ENCODE results near the gene GRPR. TPM values are rescaled to one million over a fixed set of nuclear protein-coding genes. Genes with fewer than 3 reads are reported as not detected.
"Not testable (repeated sequence)": the region's sequence is repeated elsewhere in the genome, so short reads cannot be mapped to it uniquely, and the experiment has no call there.

GRPR gene
- total RNA-seq, 1 experiment from 2014 or later, result 0.45 TPM

DNA sequence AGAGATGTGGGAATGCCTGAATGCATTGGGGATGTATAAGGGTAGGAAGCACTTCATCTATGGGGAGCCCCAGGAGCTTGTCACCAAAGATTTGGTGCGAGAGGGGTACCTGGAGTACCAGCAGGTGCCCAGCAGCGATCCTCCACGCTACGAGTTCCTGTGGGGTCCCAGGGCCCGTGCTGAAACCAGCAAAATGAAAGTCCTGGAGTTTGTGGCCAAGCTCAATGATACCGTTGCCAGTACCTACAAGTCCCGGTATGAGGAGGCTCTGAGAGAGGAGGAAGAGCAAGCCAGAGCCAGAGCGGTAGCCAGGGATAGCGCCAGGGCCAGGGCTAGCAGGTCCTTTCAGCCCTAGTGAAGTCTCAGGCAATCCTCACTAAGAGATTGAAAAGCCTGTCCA lies 47.7 kb downstream of the GRPR start:
- Histone ChIP-seq H3K4me3 (ENCODE audit: low read length) (no peak overlapping the region), H3K27ac (ENCODE audit: low read length) (no peak overlapping the region), H3K36me3 (ENCODE audit: insufficient read depth, low read length) (no peaks in the 10 kb centered on the region), H3K9me3 (ENCODE audit: low read length) (no peaks in the 10 kb centered on the region), H3K4me1 (ENCODE audit: low read length) (no peaks in the 10 kb centered on the region), H3K9me2 (replicated peaks; ENCODE audit: insufficient read depth, low read length) (no peaks in the 10 kb centered on the region), H4K20me1 (ENCODE audit: insufficient read depth, low read depth, low read length) (no peaks in the 10 kb centered on the region), H3K79me2 (ENCODE audit: low read length) (no peaks in the 10 kb centered on the region), H2AFZ (ENCODE audit: low read length) (no peak overlapping the region), H3K27me3 (ENCODE audit: low read length) (no peaks in the 10 kb centered on the region), H3K9ac (ENCODE audit: low read length) (no peak overlapping the region), H3K4me2 (ENCODE audit: low read depth, low read length, poor library complexity, severe bottlenecking) (no peak overlapping the region)
- DNase-seq, result no peak

DNA sequence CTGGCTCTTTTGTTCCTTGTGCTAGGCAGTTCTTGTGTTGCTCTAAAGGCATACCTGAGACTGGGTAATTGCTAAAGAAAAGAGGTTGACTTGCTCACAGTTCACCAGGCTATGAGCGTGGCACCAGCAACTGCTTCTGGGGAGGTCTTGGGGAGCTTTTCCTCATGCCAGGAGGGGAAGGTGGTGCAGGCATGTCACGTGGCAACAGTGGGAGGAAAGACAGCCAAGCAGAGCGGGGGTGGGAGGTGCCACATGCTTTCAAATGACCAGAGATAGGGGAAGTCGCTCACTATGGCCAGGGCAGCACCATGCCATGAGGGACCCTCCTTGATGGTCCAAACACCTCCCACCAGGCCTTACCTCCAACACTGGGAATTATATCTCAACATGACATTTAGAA lies 48.6 kb downstream of the GRPR start:
- Histone ChIP-seq H3K9me2 (replicated peaks; ENCODE audit: insufficient read depth, low read length) (no peaks in the 10 kb centered on the region), H3K9me3 (ENCODE audit: low read length) (no peaks in the 10 kb centered on the region), H3K27me3 (ENCODE audit: low read length) (no peaks in the 10 kb centered on the region), H3K4me2 (ENCODE audit: low read depth, low read length, poor library complexity, severe bottlenecking) (no peak overlapping the region), H4K20me1 (ENCODE audit: insufficient read depth, low read depth, low read length) (no peaks in the 10 kb centered on the region), H3K4me1 (ENCODE audit: low read length) (no peaks in the 10 kb centered on the region), H2AFZ (ENCODE audit: low read length) (no peak overlapping the region), H3K79me2 (ENCODE audit: low read length) (no peaks in the 10 kb centered on the region), H3K9ac (ENCODE audit: low read length) (no peak overlapping the region), H3K27ac (ENCODE audit: low read length) (no peak overlapping the region), H3K36me3 (ENCODE audit: insufficient read depth, low read length) (no peaks in the 10 kb centered on the region), H3K4me3 (ENCODE audit: low read length) (no peak overlapping the region)
- DNase-seq, result no peak

DNA sequence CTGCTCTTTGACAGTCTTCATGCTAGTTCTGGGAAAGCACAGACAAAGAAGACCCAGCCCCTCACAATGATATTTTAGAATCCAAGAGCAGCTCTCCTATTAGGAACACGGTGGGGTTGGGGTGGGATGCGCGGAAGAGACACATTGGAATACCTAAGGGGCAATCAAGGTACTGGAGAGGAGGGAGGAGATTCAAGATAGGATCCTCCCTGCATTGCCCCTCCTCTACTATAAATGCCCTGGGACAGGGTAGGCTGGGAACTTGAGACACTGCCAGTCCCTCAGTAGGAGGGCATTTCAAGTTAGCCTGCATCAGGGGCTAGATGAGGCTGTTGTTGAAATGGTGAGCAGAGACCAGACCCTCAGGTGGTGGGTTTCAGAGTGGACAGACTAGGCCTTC lies 49.0 kb downstream of the GRPR start:
- Histone ChIP-seq H3K4me2 (ENCODE audit: low read depth, low read length, poor library complexity, severe bottlenecking) (no peak overlapping the region), H3K27ac (ENCODE audit: low read length) (no peak overlapping the region), H3K9me3 (ENCODE audit: low read length) (no peaks in the 10 kb centered on the region), H3K9ac (ENCODE audit: low read length) (no peak overlapping the region), H3K4me1 (ENCODE audit: low read length) (0 out of 2 replicates have a peak, but pooled peaks cover 2% of the 10 kb centered on the region), H3K4me3 (ENCODE audit: low read length) (no peak overlapping the region), H2AFZ (ENCODE audit: low read length) (no peak overlapping the region), H3K27me3 (ENCODE audit: low read length) (no peaks in the 10 kb centered on the region), H4K20me1 (ENCODE audit: insufficient read depth, low read depth, low read length) (no peaks in the 10 kb centered on the region), H3K9me2 (replicated peaks; ENCODE audit: insufficient read depth, low read length) (no peaks in the 10 kb centered on the region), H3K36me3 (ENCODE audit: insufficient read depth, low read length) (no peaks in the 10 kb centered on the region), H3K79me2 (ENCODE audit: low read length) (no peaks in the 10 kb centered on the region)
- DNase-seq, result no peak

DNA sequence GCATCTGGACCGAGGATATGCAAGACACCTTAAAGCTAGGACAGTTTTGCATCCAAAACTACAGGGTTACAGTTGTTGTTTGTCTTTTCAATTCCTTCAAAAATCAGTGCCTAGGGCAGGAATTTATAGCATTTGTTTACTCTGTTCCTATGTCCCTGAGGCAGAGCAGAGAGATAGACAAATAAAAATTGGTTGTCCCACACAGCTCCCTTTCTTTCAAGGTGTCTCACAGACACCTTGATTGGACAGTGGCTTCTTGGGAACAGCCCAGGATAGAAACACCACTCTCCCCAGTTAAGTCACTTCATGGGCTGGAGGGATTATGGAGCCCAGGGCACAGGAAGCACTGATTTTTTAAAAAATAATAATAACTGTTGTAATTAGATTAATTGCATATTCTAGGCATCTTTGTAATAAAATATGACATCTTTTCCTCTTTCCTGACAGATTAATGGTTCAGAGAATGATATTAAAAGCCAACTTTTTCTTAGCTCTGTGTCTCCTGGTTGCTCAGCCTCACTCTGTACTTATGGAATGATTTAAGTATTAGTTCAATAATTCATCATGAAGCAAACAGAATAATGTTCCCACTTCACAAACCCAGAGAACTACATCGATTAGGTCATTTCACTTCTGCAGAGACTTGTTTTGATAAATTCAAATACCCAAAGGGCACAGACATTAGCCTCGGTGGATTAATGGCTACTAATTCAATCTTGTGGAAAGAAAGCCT lies 52.1 kb downstream of the GRPR start:
- no peaks in the 10 kb centered on the region for H3K9me2 ChIP-seq (replicated peaks; ENCODE audit: insufficient read depth, low read length)
- H3K36me3 ChIP-seq (ENCODE audit: insufficient read depth, low read length), result no peaks in the 10 kb centered on the region
- H4K20me1 ChIP-seq (ENCODE audit: insufficient read depth, low read depth, low read length), result no peaks in the 10 kb centered on the region
- no peak for DNase-seq
- H3K4me3 ChIP-seq (ENCODE audit: low read length), result no peak overlapping the region
- H3K4me2 ChIP-seq (ENCODE audit: low read depth, low read length, poor library complexity, severe bottlenecking), result no peak overlapping the region
- H3K4me1 ChIP-seq (ENCODE audit: low read length), result peaks cover 6% of the 10 kb centered on the region; the same call in 1 of the 2 replicates
- no peaks in the 10 kb centered on the region for H3K79me2 ChIP-seq (ENCODE audit: low read length)
- no peak overlapping the region for H2AFZ ChIP-seq (ENCODE audit: low read length)
- no peaks in the 10 kb centered on the region for H3K9me3 ChIP-seq (ENCODE audit: low read length)
- H3K9ac ChIP-seq (ENCODE audit: low read length), result no peak overlapping the region
- H3K27me3 ChIP-seq (ENCODE audit: low read length), result no peaks in the 10 kb centered on the region
- H3K27ac ChIP-seq (ENCODE audit: low read length), result no peak overlapping the region

DNA sequence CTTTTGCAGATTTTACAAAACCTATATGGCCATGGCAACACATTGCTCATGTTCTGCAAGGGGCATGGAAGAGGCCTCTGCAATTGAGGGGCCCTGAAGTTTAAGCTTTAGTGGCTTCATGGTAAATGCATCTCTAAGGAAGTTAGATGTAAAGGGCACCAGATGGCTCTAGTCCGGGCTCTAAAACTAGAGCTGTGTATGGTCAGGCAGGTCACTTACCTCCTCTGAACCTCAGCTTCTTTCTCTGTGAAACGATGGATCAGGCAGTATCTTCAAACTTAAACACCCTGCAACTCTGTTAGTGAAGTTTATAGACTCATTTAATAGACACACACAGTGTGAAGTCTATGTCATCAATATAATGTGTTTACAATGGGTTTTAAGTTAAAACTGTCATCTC lies 53.9 kb downstream of the GRPR start:
- Histone ChIP-seq H3K9me2 (replicated peaks; ENCODE audit: insufficient read depth, low read length) (no peaks in the 10 kb centered on the region), H3K36me3 (ENCODE audit: insufficient read depth, low read length) (no peaks in the 10 kb centered on the region), H3K4me2 (ENCODE audit: low read depth, low read length, poor library complexity, severe bottlenecking) (no peak overlapping the region), H3K27me3 (ENCODE audit: low read length) (no peaks in the 10 kb centered on the region), H3K27ac (ENCODE audit: low read length) (no peak overlapping the region), H3K9me3 (ENCODE audit: low read length) (no peaks in the 10 kb centered on the region), H3K9ac (ENCODE audit: low read length) (no peak overlapping the region), H4K20me1 (ENCODE audit: insufficient read depth, low read depth, low read length) (no peaks in the 10 kb centered on the region), H3K79me2 (ENCODE audit: low read length) (no peaks in the 10 kb centered on the region), H3K4me3 (ENCODE audit: low read length) (no peak overlapping the region), H3K4me1 (ENCODE audit: low read length) (peaks cover 6% of the 10 kb centered on the region; the same call in 1 of the 2 replicates), H2AFZ (ENCODE audit: low read length) (no peak overlapping the region)
- DNase-seq, result no peak

DNA sequence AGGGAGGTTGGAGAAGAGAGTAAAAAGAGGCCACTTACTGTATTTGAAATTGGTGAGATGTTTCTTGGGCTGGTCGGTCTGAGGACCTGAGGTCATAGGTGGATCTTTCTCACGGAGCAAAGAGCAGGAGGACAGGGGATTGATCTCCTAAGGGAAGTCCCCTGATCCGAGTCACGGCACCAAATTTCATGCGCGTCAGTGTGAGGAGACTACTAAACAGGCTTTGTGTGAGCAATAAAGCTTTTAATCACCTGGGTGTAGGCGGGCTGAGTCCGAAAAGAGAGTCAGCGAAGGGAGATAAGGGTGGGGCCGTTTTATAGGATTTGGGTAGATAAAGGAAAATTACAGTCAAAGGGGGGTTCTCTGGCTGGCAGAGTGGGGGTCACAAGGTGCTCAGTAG lies 60.5 kb downstream of the GRPR start:
- H3K4me3 ChIP-seq (ENCODE audit: low read length); H3K9me2 ChIP-seq (replicated peaks; ENCODE audit: insufficient read depth, low read length); H3K4me1 ChIP-seq (ENCODE audit: low read length); H3K4me2 ChIP-seq (ENCODE audit: low read depth, low read length, poor library complexity, severe bottlenecking); DNase-seq; H3K79me2 ChIP-seq (ENCODE audit: low read length); H2AFZ ChIP-seq (ENCODE audit: low read length); H3K36me3 ChIP-seq (ENCODE audit: insufficient read depth, low read length); H3K27me3 ChIP-seq (ENCODE audit: low read length); H4K20me1 ChIP-seq (ENCODE audit: insufficient read depth, low read depth, low read length); H3K27ac ChIP-seq (ENCODE audit: low read length); H3K9me3 ChIP-seq (ENCODE audit: low read length); H3K9ac ChIP-seq (ENCODE audit: low read length): not testable (repeated sequence)

DNA sequence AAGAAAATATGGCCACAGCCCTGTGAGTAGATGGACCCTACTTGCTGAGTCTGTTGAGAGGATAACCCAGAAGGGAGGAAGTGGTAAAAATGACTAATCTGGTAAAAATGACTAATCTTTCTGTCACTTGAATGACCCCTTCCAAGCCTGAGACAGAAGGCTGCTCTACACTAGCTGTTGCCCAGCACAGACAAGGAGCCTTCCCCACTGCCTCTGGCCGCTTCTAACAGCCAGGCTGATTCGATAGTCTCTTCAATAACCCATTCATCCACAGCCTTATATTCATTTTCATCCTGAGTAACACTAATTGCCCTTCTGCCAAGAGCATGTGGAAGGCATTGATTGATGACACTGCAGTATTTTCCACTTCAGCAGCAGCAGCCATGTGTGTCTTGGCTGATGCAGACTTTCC lies 62.4 kb downstream of the GRPR start:
- H3K4me3 ChIP-seq (ENCODE audit: low read length), result no peak overlapping the region
- H3K9me2 ChIP-seq (replicated peaks; ENCODE audit: insufficient read depth, low read length), result no peaks in the 10 kb centered on the region
- H3K9me3 ChIP-seq (ENCODE audit: low read length), result no peaks in the 10 kb centered on the region
- H2AFZ ChIP-seq (ENCODE audit: low read length), result no peak overlapping the region
- H3K36me3 ChIP-seq (ENCODE audit: insufficient read depth, low read length), result no peaks in the 10 kb centered on the region
- no peaks in the 10 kb centered on the region for H3K79me2 ChIP-seq (ENCODE audit: low read length)
- H3K4me2 ChIP-seq (ENCODE audit: low read depth, low read length, poor library complexity, severe bottlenecking), result no peak overlapping the region
- no peak for DNase-seq
- no peak overlapping the region for H3K9ac ChIP-seq (ENCODE audit: low read length)
- H3K27ac ChIP-seq (ENCODE audit: low read length), result no peak overlapping the region
- H3K4me1 ChIP-seq (ENCODE audit: low read length), result no peaks in the 10 kb centered on the region; the same call in 1 of the 2 replicates
- H3K27me3 ChIP-seq (ENCODE audit: low read length), result no peaks in the 10 kb centered on the region
- H4K20me1 ChIP-seq (ENCODE audit: insufficient read depth, low read depth, low read length), result no peaks in the 10 kb centered on the region

DNA sequence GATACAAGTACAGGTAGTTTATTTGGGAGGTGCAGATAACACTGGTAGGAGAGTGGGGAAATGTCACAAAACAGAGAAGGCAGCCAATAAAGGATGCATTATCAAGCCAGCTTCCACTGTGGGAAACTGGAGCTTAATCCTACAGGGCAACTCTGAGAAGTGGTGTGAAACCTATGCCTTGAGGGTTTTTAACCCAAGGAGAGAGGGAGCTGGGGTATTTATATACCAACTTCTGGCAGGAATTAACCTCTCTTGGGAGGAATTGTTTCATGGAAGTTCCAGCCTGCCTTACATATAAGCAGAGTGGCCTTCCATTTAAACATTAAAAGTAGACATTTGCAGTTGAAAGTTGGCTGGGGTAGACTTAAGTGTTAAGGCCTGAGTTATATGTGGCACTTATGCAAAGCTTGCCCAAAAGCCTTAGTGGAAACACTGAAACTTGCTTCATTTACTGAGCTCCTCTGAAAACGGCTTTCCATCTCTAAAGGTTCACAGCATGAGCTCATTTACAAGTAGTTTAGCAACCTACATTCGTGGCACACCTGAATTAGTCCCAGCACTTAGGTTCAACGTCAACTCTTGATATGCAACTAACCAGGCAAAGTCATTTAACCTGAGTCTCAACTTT lies 63.1 kb downstream of the GRPR start:
- no peak overlapping the region for H3K9ac ChIP-seq (ENCODE audit: low read length)
- no peak overlapping the region for H2AFZ ChIP-seq (ENCODE audit: low read length)
- no peaks in the 10 kb centered on the region; the same call in 1 of the 2 replicates for H3K4me1 ChIP-seq (ENCODE audit: low read length)
- H3K9me2 ChIP-seq (replicated peaks; ENCODE audit: insufficient read depth, low read length), result no peaks in the 10 kb centered on the region
- no peaks in the 10 kb centered on the region for H3K27me3 ChIP-seq (ENCODE audit: low read length)
- H3K9me3 ChIP-seq (ENCODE audit: low read length), result no peaks in the 10 kb centered on the region
- no peak for DNase-seq
- no peak overlapping the region for H3K27ac ChIP-seq (ENCODE audit: low read length)
- H3K79me2 ChIP-seq (ENCODE audit: low read length), result no peaks in the 10 kb centered on the region
- H3K4me3 ChIP-seq (ENCODE audit: low read length), result no peak overlapping the region
- no peaks in the 10 kb centered on the region for H3K36me3 ChIP-seq (ENCODE audit: insufficient read depth, low read length)
- H3K4me2 ChIP-seq (ENCODE audit: low read depth, low read length, poor library complexity, severe bottlenecking), result no peak overlapping the region
- H4K20me1 ChIP-seq (ENCODE audit: insufficient read depth, low read depth, low read length), result no peaks in the 10 kb centered on the region
